ENCODE measurements around the gene CENPO.

DNA sequence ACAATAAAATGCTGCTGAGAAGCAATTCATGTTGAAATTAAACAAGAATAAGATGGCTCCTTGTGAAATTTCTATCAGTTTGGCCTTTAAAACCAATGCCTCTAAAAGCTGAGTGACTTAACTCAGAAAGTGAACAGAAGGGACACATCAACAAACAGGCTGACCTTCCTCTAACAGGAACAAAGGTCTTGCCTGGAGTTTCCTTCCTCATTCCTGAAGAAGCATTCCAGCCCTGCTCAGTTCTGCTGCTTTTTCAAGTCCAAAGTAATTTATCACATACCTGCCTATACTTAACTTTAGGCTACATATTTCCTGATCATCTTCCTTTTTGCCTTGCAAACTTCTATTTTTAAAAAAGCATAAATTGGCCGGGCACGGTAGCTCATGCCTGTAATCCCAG, 14.1 kb upstream of the CENPO start:
- TF ChIP-seq, protein P1, sequence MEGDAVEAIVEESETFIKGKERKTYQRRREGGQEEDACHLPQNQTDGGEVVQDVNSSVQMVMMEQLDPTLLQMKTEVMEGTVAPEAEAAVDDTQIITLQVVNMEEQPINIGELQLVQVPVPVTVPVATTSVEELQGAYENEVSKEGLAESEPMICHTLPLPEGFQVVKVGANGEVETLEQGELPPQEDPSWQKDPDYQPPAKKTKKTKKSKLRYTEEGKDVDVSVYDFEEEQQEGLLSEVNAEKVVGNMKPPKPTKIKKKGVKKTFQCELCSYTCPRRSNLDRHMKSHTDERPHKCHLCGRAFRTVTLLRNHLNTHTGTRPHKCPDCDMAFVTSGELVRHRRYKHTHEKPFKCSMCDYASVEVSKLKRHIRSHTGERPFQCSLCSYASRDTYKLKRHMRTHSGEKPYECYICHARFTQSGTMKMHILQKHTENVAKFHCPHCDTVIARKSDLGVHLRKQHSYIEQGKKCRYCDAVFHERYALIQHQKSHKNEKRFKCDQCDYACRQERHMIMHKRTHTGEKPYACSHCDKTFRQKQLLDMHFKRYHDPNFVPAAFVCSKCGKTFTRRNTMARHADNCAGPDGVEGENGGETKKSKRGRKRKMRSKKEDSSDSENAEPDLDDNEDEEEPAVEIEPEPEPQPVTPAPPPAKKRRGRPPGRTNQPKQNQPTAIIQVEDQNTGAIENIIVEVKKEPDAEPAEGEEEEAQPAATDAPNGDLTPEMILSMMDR (IDR thresholded peaks at IDR 0.05), result no peak
- TF ChIP-seq POLR2A (IDR thresholded peaks at IDR 0.05), result no peak
